Measurements from ENCODE around the gene EXO1.
"Not testable (repeated sequence)": the region's sequence is repeated elsewhere in the genome, so short reads cannot be mapped to it uniquely, and the experiment has no call there.

The EXO1 gene

GRCh38 chr1:241848686-241849344 lies 811 bp downstream of the EXO1 start:
- peak overlapping the region; percentile 70 for H3K4me3 ChIP-seq (ENCODE audit: control insufficient read depth, low read depth, low read length)
- no peak for TF ChIP-seq CTCF (IDR thresholded peaks at IDR 0.05; ENCODE audit: control insufficient read depth, insufficient read depth, low read depth, low read length, missing control alignments)
- DNase-seq (ENCODE audit: low read depth): no peak

- TF ChIP-seq CTCF (IDR thresholded peaks at IDR 0.05; ENCODE audit: control insufficient read depth, insufficient read depth, low read depth, low read length, missing control alignments): no peak
- H3K4me3 ChIP-seq (ENCODE audit: control insufficient read depth, low read depth, low read length): no peak overlapping the region
- DNase-seq (ENCODE audit: low read depth): no peak
These were observed 1.3 kb downstream of the EXO1 start for GRCh38 chr1:241849345-241849695.

- H3K4me3 ChIP-seq (ENCODE audit: control insufficient read depth, low read depth, low read length); DNase-seq (ENCODE audit: low read depth): not testable (repeated sequence)
These were observed 7.6 kb downstream of the EXO1 start for GRCh38 chr1:241855545-241856140.

- no peak for DNase-seq (ENCODE audit: low read depth)
- no peak for TF ChIP-seq CTCF (IDR thresholded peaks at IDR 0.05; ENCODE audit: control insufficient read depth, insufficient read depth, low read depth, low read length, missing control alignments)
- H3K4me3 ChIP-seq (ENCODE audit: control insufficient read depth, low read depth, low read length): no peak overlapping the region
These were observed 9.1 kb downstream of the EXO1 start for GRCh38 chr1:241857131-241857530.

- TF ChIP-seq CTCF (IDR thresholded peaks at IDR 0.05; ENCODE audit: control insufficient read depth, insufficient read depth, low read depth, low read length, missing control alignments): no peak
- DNase-seq (ENCODE audit: low read depth): no peak
- no peak overlapping the region for H3K4me3 ChIP-seq (ENCODE audit: control insufficient read depth, low read depth, low read length)
These were observed 12.9 kb downstream of the EXO1 start for GRCh38 chr1:241860922-241861321.

- H3K4me3 ChIP-seq (ENCODE audit: control insufficient read depth, low read depth, low read length): no peak overlapping the region
- TF ChIP-seq CTCF (IDR thresholded peaks at IDR 0.05; ENCODE audit: control insufficient read depth, insufficient read depth, low read depth, low read length, missing control alignments): no peak
- no peak for DNase-seq (ENCODE audit: low read depth)
These were observed 21.0 kb downstream of the EXO1 start for GRCh38 chr1:241869022-241869421.

GRCh38 chr1:241870336-241870735 lies 22.3 kb downstream of the EXO1 start:
- H3K4me3 ChIP-seq (ENCODE audit: control insufficient read depth, low read depth, low read length): no peak overlapping the region
- DNase-seq (ENCODE audit: low read depth): no peak
- TF ChIP-seq CTCF (IDR thresholded peaks at IDR 0.05; ENCODE audit: control insufficient read depth, insufficient read depth, low read depth, low read length, missing control alignments): no peak
